B cell (primary cell): Measurements from ENCODE around the gene PFKP.

Experiments
- CTCF ChIP-seq: fragments of 200-600 bp; IDR thresholded peaks from one replicate; pipeline ENCODE4 v1.8.0; 2022; ENCODE audit warnings: antibody characterized with exemption, mild to moderate bottlenecking
- EZH2 ChIP-seq: IDR thresholded peaks from 2 replicates; pipeline ENCODE4 v1.6.1; 2012; ENCODE audit warnings: borderline replicate concordance, low read depth, mild to moderate bottlenecking, moderate library complexity, low read length; ENCODE audit not compliant: insufficient read depth, poor library complexity, severe bottlenecking

- no peak for TF ChIP-seq CTCF
- no peak for TF ChIP-seq EZH2
Observed at GRCh38 chr10:3128379-3129130, 61.2 kb downstream of the PFKP start.
